Measurements from ENCODE around the gene PMF1. TPM values are rescaled to one million over a fixed set of nuclear protein-coding genes. Genes with fewer than 3 reads are reported as not detected.

The PMF1 gene
- total RNA-seq, 1 donor from 2014 or later: 55.8 TPM

GRCh38 chr1:156284112-156284511 lies 71.3 kb downstream of the PMF1 start, which contains the start of gene TMEM79:
Gene TMEM79, plus strand, starts transcription at chr1:156284325. Its CDS starts 902 bp downstream, at chr1:156285227.
- H3K4me1 ChIP-seq: peaks cover 49% of the 10 kb centered on the region
- intact Hi-C loops (cut with micrococcal nuclease): no loop called here

GRCh38 chr1:156284757-156285156 lies 72.0 kb downstream of the PMF1 start:
- Histone ChIP-seq H3K36me3 (peaks cover 17% of the 10 kb centered on the region), H3K27ac (replicated peaks) (no peak overlapping the region), H3K9me3 (replicated peaks) (no peaks in the 10 kb centered on the region), H3K4me1 (peaks cover 44% of the 10 kb centered on the region), H3K4me3 (no peak overlapping the region), H3K27me3 (ENCODE audit: low read depth) (no peaks in the 10 kb centered on the region)
- intact Hi-C loops (cut with micrococcal nuclease): no loop called here
- DNase-seq: no peak
- TF ChIP-seq CTCF (IDR thresholded peaks at IDR 0.05; ENCODE audit: borderline replicate concordance): no peak

More at GRCh38 chr1:156284112-156284511, 71.3 kb downstream of the PMF1 start, which contains the start of gene TMEM79:
- TF ChIP-seq CTCF (IDR thresholded peaks at IDR 0.05; ENCODE audit: borderline replicate concordance): no peak
- Histone ChIP-seq H3K27ac (replicated peaks) (peak within 1 kb of the TSS; percentile 92), H3K4me3 (peak within 1 kb of the TSS; percentile 82), H3K27me3 (ENCODE audit: low read depth) (no peaks in the 10 kb centered on the region), H3K36me3 (peaks cover 17% of the 10 kb centered on the region), H3K9me3 (replicated peaks) (no peaks in the 10 kb centered on the region)
- DNase-seq: no peak

GRCh38 chr1:156285437-156285836 lies 72.6 kb downstream of the PMF1 start:
- Histone ChIP-seq H3K4me1 (peaks cover 37% of the 10 kb centered on the region), H3K27me3 (ENCODE audit: low read depth) (no peaks in the 10 kb centered on the region), H3K27ac (replicated peaks) (no peak overlapping the region), H3K36me3 (peaks cover 17% of the 10 kb centered on the region), H3K4me3 (no peak overlapping the region), H3K9me3 (replicated peaks) (no peaks in the 10 kb centered on the region)
- intact Hi-C loops (cut with micrococcal nuclease): no loop called here
- DNase-seq: no peak
- TF ChIP-seq CTCF (IDR thresholded peaks at IDR 0.05; ENCODE audit: borderline replicate concordance): no peak

GRCh38 chr1:156286061-156286460 lies 73.3 kb downstream of the PMF1 start:
- no peak for DNase-seq
- intact Hi-C loops (cut with micrococcal nuclease): no loop called here
- no peaks in the 10 kb centered on the region for H3K27me3 ChIP-seq (ENCODE audit: low read depth)
- H3K27ac ChIP-seq (replicated peaks): no peak overlapping the region
- peaks cover 17% of the 10 kb centered on the region for H3K36me3 ChIP-seq
- H3K4me1 ChIP-seq: peaks cover 35% of the 10 kb centered on the region
- no peaks in the 10 kb centered on the region for H3K9me3 ChIP-seq (replicated peaks)
- TF ChIP-seq CTCF (IDR thresholded peaks at IDR 0.05; ENCODE audit: borderline replicate concordance): no peak
- H3K4me3 ChIP-seq: no peak overlapping the region

Other genes with a start within 250 kb of the PMF1 start
- 69.3 TPM for gene ARHGEF2, start 234.5 kb upstream of the PMF1 start, total RNA-seq
- 77.6 TPM for gene SSR2, start 192.1 kb upstream of the PMF1 start, total RNA-seq
- gene UBQLN4, start 159.2 kb upstream of the PMF1 start, total RNA-seq: 29.9 TPM
- gene LAMTOR2, start 158.2 kb upstream of the PMF1 start, total RNA-seq: 55.0 TPM
- gene RAB25, start 151.8 kb upstream of the PMF1 start, total RNA-seq: not detected
- gene MEX3A, start 130.5 kb upstream of the PMF1 start, total RNA-seq: 0.16 TPM
- 236 TPM for gene LMNA, start 98.3 kb upstream of the PMF1 start, total RNA-seq
- 1.0 TPM for gene SEMA4A, start 59.4 kb upstream of the PMF1 start, total RNA-seq
- gene SLC25A44, start 18.9 kb upstream of the PMF1 start, total RNA-seq: 14.4 TPM
- 0.30 TPM for gene BGLAP, start 29.2 kb downstream of the PMF1 start, total RNA-seq
- 0.47 TPM for gene PAQR6, start 35.0 kb downstream of the PMF1 start, total RNA-seq
- 91.1 TPM for gene SMG5, start 69.8 kb downstream of the PMF1 start, total RNA-seq
- gene TMEM79, start 71.3 kb downstream of the PMF1 start, total RNA-seq: 1.5 TPM
- gene GLMP, start 82.7 kb downstream of the PMF1 start, total RNA-seq: 14.2 TPM
- not detected for gene VHLL, start 86.3 kb downstream of the PMF1 start, total RNA-seq
- 123 TPM for gene CCT3, start 125.3 kb downstream of the PMF1 start, total RNA-seq
- 0.58 TPM for gene TSACC, start 125.5 kb downstream of the PMF1 start, total RNA-seq
- not detected for gene RHBG, start 156.2 kb downstream of the PMF1 start, total RNA-seq